SKM-1 treated with dmso at 0.1 percent for 144 hours (cell line): ENCODE results near the gene CCP110.
"Not testable (repeated sequence)": the region's sequence is repeated elsewhere in the genome, so short reads cannot be mapped to it uniquely, and the experiment has no call there.

ENCODE experiments used
- DNase-seq: peaks from one replicate; lab custom pipeline; 2025; ENCODE audit not compliant: unreplicated experiment; lab: John Stamatoyannopoulos, UW

CCP110 gene

GRCh38 chr16:19543278-19543996 lies 19.7 kb downstream of the CCP110 start:
- DNase-seq = not testable (repeated sequence)

GRCh38 chr16:19548144-19548543 lies 24.4 kb downstream of the CCP110 start:
- DNase-seq = no peak

GRCh38 chr16:19549673-19550072 lies 25.9 kb downstream of the CCP110 start:
- DNase-seq = no peak

GRCh38 chr16:19555186-19555937 lies 31.6 kb downstream of the CCP110 start, which contains the start of gene VPS35L:
Gene VPS35L, plus strand, starts transcription at chr16:19555703. Its CDS starts 27 bp downstream, at chr16:19555730.
- peak; percentile 85 for DNase-seq

GRCh38 chr16:19555938-19556771 lies 32.4 kb downstream of the CCP110 start:
- DNase-seq = no peak

GRCh38 chr16:19559242-19559910 lies 35.6 kb downstream of the CCP110 start:
- peak; percentile 28 for DNase-seq

- DNase-seq = no peak
These were observed 36.3 kb downstream of the CCP110 start for GRCh38 chr16:19560078-19560477.

GRCh38 chr16:19563377-19563776 lies 39.6 kb downstream of the CCP110 start:
- no peak for DNase-seq

GRCh38 chr16:19566362-19566761 lies 42.6 kb downstream of the CCP110 start:
- DNase-seq = no peak

GRCh38 chr16:19567560-19567959 lies 43.8 kb downstream of the CCP110 start:
- DNase-seq = no peak

- DNase-seq = no peak
These were observed 50.3 kb downstream of the CCP110 start for GRCh38 chr16:19573997-19574396.

GRCh38 chr16:19574615-19575014 lies 50.9 kb downstream of the CCP110 start:
- DNase-seq = no peak

- DNase-seq = no peak
These were observed 54.7 kb downstream of the CCP110 start for GRCh38 chr16:19578378-19578971.

GRCh38 chr16:19582050-19582831 lies 58.5 kb downstream of the CCP110 start:
- no peak for DNase-seq

GRCh38 chr16:19583665-19584300 lies 60.0 kb downstream of the CCP110 start:
- DNase-seq = peak; percentile 69

GRCh38 chr16:19588661-19589060 lies 64.9 kb downstream of the CCP110 start:
- DNase-seq = no peak

GRCh38 chr16:19589106-19589505 lies 65.4 kb downstream of the CCP110 start:
- no peak for DNase-seq

GRCh38 chr16:19589771-19590302 lies 66.1 kb downstream of the CCP110 start:
- no peak for DNase-seq
